Measurements from ENCODE around the gene SAPCD2.
A peak's percentile ranks its signal among the peaks of the same experiment; 100 is the strongest.
"Not testable (repeated sequence)": the region's sequence is repeated elsewhere in the genome, so short reads cannot be mapped to it uniquely, and the experiment has no call there.

Gene SAPCD2

DNA sequence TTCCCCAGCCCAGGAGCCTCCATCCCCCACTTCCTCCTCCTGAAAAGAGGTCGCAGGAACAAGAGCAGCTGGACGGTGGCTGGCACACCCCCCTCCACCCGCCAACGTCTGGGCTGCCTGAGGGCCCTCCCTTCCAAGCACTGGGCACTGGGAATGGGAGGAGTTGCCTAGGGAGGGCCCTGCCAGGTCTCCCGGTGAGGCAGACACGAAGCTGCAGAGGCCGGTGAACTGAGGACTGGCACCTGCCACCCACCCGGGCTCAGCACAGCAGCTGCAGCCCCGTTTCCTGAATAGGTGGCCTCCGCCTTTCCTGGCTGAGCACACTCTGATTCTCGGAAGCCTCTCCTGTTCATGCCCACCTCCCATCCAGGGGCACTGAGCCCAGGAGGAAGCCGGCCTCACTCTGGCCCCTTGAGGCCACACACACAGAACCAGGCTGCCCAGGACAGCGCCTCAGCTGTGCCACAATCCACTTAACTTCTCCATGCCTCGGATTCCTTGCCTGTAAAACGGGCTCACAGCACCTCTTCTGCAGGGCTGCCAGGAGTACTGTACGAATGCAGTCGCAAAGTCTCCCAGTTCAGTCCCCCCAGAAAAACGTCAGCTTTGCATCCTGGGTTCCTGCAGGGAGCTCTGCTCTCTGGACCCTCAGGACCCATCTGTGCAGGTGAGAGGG is 25.7 kb downstream of the SAPCD2 start:
- DNase-seq, result no peak

DNA sequence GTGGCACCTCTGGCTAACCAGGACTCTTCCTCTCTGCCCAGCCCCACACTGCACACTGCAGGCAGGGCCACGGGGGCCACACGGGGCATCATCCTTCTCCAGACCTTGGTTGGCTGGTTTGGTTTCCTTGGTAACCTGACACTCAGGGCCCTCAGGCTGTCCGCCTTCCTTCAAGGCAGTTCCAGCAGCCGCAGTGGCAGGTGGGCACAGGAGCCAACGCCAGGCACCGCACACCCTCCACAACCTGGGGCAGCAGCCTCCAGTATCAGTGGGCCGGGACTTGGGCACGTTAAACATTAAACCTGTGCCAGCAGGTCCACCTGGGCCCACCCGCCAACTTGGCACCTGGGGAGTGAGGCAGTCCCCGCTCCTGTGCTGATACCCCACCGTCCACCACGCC is 26.3 kb downstream of the SAPCD2 start:
- DNase-seq, result no peak

DNA sequence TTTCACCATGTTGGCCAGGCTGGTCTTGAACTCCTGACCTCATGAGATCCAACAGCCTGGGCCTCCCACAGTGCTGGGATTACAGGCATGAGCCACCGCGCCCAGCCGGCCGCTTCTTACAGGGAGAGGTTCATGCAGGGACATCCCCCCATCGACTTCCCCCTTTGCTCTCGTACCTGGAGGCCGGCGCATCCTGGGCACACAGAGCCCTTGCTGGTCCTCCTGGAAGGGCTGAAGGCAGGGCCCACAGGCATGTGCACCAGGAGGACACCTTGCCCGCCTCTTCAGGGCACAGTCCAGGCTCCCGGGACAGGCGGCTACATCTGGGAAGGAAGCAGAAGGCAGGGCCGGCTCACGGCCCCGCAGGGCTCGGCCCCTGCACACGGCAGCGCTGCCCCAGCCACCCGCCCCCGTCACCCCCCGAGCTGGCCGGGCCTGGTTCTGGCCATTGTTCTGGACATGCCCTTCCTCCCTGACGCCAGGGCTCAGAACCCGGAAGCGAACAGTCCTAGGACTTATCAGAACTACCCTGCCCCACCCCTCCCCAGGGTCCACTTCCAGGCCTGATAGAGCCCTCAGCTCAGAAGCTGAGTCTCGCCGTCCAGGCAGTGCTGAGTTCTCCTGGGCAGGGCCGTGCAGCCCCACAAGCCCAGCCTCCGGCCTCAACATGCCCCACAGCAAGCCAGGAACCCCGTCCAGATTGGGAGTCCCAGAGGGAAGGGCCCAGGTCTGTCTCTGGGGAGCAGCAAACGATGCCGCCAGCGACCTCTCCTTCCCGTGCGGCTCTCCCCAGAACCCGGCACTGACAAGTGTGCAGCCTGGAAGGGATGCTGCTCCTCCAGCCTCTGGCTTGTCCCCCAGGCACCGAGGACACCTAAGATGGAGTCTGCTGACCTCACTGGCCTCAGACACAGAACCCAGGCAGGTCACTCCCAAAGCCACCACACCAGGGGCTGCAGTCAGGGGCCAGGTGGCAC is 27.3 kb downstream of the SAPCD2 start:
- no peak for DNase-seq

DNA sequence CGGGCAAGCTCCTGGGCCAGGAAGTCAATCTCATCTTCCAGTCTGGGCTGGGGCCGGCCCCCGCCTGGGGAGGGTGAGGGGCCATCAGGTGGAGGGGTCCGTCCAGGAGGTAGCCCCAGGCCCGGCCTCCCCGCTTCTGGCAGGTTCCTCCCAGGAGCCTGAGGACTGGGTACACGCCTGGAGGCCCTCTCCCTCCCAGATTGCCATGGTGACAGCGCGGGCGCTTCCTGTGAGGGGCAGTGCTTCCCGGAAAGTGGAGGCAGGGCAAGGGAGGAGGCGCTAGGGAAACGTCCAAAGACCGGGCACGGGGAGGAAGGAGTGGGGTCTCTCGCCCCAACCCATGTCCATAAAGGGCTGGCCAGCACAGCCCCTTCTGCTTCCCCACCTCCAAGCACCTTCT is 29.2 kb downstream of the SAPCD2 start:
- DNase-seq, result no peak

DNA sequence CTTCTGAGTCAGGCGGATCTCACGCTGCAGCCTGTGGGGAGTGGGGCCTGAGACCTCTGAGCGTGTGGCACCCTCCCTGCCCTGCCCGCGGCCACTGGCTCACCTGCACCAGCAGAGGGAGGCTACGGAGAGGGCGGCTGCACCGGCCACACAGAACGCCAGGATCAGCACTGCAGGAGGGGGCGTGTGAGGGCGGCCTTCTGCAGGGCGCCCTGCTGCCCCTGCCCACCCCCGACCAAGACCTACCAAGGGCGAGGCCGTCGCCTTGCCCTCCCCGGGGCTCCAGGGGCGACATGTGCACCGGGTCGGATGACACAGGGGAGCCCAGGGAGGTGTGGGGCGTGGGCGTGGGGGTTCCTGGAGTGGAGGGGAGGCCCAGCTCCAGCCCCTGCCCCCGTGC is 29.8 kb downstream of the SAPCD2 start:
- no peak for DNase-seq

DNA sequence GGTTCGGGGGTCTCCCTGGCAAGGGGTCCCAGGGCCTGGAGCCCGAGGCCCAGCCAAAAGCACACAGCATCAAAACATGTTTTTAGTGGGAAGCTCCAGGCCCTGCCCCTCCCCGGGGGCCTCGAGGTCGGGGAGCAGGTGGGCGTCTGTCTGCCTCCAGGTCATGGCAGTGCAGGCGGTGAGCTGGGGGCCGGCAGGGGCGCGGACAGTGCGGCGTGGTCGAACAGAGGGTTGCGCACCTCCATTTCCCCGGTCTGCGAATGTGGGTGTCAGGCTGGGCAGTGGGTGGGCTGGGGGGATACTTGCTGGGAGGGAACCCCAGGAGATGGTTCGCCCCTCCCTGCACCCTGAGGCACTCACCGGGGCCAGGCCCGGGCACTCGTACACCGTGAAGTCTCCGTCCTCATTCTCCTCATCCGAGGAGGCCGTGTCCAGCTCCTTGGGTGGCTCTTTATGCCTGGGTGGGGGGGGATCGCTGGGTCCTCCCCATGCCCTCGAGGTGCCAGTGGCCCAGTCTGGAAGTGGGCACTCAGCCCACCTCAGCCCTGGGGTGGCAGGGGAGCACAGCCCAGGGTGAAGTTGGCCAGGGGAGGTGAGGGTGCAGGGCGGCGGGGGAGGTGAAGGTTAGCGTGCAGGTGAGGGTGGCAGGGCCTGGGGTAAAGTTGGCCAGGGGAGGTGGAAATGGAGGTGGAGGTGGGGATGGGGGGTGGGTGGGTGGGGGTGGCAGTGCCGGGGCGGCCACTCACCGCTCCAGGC is 30.6 kb downstream of the SAPCD2 start:
- DNase-seq, result no peak

DNA sequence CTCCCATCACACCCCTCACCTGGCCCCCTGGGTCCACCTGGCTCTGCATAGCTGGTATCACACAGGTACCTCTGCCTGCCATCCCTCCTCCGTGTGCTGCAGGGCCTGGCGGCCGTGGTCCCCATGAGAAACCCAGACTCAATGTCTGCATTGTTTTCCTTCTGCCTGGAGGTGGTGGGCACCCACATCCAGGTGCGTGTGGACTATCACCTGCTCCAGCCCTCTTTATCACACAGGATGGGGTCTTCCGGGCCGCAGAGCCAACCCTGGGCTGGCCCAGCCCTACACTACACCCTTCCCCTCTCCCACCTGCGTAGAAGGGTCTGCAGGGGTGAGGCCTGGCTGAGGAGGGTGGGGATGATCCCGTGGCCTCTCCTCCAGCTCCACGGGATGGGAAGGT is 31.4 kb downstream of the SAPCD2 start:
- no peak for DNase-seq

DNA sequence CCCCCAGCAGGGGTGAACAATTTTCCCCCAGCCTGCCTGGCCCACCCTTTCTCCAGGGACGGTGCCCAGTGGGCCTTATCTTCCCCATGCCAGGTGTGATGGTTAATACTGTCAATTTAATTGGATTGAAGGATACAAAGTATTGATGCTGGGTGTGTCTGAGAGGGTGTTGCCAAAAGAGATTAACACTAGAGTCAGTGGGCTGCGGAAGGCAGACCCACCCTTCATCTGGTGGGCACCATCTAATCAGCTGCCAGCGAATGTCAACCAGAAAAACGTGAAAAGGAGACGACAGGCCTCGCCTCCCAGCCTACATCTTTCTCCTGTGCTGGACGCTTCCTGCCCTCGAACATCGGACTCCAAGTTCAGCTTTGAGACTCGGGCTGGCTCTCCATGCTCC is 32.9 kb downstream of the SAPCD2 start:
- DNase-seq, result no peak

DNA sequence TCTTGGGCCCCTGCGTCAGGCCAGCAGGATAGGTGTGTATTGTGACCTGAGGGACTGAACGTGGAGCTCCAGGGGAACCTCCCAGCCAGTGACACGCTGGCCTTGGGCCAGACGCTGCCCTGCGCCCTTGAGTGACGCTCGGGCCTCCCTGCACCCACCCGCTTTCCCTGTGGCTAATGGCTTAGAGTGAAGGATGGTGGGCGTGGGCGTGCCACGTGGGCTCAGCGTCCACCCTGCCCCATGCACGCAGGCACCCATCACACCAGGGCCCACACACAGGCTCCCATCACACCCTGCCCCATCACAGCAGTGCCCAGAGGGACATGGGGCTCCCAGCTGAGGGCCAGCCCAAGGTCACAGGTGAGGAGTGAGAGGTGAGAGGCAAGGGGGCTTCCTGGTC is 33.3 kb downstream of the SAPCD2 start:
- DNase-seq, result no peak

DNA sequence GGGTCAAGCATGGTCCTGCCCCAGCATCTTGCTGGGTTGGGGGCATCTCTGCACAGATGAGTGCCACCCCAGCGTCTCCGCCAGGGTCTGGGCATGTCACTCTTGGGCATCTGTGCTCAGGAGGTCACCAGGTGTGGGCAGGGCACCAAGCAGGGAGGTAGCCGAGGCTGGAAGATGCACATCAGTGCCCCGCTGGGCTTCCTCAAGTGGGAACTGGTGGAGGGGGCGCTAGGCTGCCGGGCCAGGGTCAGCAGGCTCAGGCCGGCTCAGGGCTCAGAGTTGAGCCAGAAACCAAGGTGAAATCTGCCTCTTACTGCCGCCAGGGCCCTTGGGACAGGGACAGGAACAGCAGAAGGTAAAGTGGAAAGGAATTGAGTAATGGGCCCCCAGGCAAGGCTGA is 34.4 kb downstream of the SAPCD2 start:
- DNase-seq, result no peak

DNA sequence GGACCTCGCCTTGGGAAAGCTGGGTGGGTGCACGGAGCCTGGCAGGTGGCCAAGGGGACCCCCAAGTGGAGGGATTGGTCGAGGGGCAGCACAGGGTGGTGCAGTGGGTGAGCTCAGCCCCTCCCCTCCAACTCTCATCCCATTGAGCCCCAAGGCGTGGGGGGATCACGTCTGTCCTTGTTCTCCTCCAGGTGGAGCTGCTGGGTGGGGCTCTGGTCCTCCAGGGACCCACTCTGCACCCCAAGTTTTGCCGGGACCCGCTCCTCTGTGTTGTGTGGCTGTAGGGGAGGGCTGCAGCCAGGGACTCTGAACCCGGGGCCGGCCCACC is 34.9 kb downstream of the SAPCD2 start:
- no peak for DNase-seq

DNA sequence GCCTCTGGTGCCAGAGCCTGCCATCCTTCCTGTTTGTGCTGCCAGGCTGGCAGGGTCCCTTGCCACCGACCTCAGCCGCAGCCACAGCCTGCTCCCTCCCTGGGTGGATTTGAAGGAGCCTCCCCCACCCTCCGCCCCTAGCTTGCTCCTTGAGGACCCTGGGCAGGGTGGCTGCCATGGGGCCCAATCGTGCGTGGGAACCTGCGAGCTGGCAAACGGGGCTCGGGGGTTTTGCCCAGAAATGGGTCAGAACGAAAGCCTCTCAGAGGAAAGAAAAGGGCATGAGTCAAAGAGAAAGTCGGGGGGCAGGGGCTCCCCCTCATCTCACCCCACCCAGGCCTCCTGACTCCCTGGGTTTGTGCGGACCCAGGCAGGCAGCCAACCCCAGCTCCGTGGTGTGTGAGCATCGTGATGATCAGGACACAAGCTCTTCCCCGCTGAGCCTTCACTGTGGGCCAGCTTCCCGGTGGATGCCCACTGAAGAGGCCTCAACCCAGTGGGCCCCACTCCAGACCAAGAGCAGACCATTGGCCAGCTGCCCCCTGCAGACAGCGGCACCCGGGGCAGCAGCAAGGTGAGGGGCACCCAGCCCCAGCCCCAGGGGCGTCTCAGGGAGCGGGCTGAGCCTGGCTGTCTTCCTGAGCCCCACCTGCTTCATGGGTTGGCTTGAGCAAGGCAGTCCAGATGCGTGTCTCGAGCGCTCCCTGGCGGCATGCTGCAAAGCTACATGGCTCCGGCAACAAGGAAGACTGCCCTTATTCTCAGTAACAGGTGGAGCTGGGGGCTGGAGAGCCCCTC is 35.4 kb downstream of the SAPCD2 start:
- peak; percentile 86 to 89 for DNase-seq

DNA sequence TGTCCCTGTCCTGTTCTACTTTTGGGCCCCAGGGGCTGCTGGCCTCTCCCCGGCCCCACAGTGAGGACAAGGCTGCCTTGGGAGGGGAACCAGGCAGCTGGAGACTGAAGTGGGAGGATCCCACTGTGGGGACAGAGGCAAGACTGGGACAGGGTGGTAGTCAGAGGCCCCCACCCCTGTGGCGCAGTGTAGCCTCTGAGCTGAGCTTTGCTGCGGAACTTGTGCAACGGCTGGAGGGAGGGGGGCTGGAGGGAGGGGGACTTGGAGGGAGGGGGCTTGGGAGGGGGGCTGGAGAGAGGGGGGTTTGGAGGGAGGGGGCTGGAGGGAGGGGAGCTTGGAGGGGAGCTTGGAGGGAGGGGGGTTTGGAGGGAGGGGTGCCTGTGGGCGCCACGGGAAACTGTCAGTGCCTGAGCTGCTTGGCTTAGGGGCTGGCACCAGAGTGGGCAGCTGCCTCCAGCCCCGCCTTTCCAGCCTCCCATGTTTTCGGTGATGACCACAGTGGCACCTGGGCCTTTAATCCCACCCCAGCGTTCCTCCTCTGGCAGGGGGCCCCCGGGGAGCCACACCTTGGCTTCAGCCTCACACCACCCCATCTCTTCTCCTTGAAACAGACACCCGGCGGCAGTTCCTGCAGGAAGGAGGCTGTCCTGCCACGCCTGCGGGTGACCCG is 36.2 kb downstream of the SAPCD2 start:
- DNase-seq, result no peak

DNA sequence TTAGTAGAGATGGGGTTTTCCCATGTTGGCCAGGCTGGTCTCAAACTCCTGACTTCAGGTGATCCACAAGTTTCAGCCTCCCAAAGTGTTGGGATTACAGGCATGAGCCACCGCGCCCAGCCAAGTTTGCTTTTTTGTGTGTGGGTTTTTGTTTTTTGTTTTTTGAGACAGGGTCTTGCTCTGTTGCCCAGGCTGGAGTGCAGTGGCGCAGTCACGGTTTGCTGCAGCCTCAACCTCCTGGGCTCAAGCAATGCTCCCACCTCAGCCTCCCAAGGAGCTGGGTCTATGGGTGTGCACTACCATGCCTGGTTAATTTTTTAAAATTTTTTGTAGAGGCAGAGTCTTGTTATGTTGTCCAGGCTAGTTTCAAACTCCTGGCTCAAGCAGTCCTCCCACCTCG is 36.9 kb downstream of the SAPCD2 start:
- not testable (repeated sequence) for DNase-seq

DNA sequence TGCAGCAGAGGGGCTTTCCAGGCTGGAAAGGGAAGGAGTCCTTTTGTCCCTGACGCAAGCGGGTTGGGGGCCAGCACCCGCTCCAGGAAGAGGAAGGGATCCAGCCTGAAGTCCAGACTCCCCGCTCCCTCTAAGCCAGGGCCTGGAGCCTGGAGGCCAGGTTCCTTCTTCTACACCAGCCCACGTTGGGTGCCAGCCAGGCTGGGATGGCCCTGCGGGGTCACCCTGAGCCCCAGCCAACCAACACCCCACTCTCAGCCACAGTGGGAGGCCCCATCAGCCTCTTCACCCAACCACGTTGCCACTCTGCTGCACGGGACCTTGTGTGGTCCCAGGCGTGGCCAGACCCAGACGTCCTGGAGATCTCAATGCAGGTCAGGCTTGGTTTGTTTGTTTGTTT is 37.5 kb downstream of the SAPCD2 start:
- peak; percentile 41 to 65 for DNase-seq

DNA sequence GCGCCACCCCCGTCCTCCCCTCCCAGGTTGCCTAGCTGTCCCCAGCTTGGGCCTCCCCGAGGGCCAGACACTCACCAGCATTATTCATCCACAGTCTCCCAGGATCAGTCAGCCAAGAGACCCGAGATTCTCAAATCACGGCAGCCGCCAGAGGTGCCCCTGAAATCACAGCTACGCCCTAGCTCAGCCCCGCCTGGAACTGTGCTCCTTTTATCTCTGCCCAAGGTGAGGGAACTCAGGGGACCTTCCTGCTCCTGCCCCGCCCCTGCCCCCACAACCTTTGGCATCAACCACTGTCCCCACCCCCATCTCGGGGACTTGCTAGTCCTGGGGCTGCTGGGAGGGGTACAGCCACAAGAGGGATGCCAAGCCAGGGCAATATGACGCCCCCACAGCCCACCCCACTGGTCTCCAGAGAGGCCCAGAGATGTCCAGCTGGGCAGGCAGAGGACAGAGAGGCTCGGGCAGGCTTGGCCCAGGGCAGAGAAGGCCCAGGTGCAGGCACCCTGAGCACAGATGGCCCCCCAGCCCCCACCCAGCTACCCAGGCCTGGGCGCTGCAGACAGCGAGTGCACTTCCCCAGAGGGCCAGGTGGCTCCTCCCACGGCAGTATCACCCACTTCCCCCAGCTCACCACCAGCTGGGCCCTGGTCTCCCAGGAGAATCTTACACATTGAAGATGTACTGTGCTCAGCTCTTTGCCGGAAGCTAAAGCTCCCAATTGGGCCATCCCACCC is 38.3 kb downstream of the SAPCD2 start, which contains the start of gene FUT7:
Gene FUT7, minus strand, starts transcription at position 185 of the 737 bp plus-strand sequence. Its CDS starts 97 bp downstream, at position 88.
- DNase-seq, result peak; percentile 56 to 67

DNA sequence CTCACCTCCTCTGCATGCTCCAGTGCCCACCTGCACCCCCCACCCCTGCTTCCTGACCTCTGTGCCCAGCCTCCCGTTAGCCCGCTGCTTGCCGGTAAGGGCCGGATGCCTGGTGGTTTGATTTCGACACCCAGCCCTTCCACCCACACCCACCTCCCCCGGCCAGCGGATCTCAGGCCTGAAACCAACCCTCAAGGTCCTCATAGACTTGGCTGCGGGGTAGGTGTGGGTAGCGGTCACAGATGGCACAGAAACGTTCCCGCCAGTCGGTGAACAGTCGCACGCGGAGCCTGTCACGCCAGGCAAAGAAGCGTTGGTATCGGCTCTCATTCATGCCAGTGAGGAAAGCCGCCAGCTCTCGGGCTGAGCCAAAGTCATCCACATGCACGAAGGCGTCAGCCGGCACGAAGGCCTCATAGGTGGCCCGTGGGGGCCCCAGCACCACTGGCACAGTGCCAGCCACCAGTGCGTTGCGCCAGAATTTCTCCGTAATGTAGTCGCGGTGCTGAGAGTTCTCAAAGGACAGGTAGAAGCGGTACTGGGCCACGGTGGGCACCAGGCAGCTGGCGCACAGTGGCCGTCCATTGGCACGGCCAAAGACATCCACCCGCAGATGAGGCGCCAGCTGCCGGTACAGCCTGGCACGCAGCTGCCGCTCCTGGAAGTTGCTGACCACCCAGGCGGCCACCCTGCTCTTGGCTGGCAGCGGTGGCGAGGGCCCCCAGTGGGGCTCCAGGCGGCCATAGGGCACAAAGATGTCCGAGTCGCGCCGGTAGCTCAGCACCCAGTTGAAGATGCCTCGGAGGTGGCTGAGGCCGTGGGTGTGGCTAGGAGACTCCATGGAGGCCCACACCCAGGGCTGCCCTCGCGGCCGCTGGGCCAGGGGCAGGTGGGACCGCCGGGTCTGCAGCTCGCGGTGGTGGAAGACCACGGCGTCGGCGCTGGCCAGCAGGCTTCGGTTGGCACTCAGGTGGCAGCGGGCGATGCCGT is 39.5 kb downstream of the SAPCD2 start:
- peak; percentile 59 to 62 for DNase-seq

DNA sequence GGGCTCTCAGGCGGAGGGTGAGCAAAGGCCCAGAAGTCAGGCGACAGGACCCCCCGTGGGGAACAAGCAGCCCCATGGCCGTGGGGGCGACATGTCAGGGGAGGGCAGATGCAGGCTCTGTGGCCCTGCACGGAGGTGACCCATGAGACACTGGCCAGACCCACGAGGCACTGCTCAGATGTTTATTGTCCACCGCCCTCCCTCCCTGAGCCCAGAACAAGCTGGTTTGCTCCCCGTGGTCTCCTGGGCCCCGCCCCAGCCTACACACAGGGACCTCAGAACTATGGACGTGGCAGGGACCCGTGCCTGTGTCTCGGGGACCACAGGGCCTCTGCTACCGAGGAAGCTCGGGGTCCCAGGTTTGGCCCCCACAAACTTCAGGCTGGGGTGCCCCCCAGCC is 40.4 kb downstream of the SAPCD2 start:
- DNase-seq, result no peak

DNA sequence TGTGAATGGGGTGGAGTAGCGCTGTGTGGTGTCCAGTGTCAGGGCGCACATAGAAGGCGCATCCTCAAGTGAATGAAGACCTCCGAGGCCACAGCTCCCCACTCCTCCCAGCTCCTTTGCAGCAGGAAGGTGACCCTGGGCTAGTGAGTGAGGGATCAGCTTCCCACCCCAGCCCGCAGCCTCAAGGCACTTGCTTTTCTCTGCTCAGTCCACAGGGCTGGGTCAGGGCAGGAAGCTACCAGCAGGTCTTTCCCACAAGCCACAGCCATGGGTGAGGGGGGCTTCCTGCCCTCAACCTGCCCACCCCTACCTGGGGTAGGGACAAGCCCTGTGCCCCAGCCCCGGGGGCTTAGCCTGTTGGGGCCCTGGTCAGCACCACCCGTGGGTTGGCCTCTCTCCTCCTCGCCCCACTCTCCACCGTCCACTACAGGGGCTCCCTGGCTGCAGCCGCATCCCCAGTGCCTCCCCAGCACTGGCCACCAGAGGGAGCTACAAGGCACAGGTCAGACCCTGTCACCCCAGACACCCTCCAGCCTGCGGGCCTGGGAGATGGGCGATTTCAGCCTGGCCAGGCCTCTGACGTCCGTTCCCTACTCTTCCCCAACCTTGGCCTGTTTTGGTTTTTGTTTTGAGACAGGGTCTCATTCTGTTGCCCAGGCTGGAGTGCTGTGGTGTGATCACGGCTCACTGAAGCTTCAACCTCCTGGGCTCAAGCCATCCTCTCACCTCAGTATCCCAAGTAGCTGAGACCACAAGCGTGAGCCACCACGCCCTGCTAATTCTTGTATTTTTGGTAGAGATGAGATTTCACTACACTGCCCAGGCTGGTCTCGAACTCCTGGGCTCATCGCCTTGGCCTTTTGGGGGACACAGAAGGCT is 41.1 kb downstream of the SAPCD2 start:
- DNase-seq, result peak; percentile 69 to 74

Measured in CD4-positive, alpha-beta T cell treated with Interferon alpha-2 for 1 hour (primary cell).